ENCODE measurements around the gene TESMIN.

TESMIN gene

GRCh38 chr11:68792400-68792966 lies 41.2 kb upstream of the TESMIN start:
- Histone ChIP-seq H3K9me2 (replicated peaks; ENCODE audit: insufficient read depth, low read length) (no peaks in the 10 kb centered on the region), H3K27me3 (replicated peaks; ENCODE audit: insufficient read depth, low read length) (no peaks in the 10 kb centered on the region), H2AFZ (ENCODE audit: low read length) (no peak overlapping the region), H3K4me2 (ENCODE audit: low read depth, low read length) (no peak overlapping the region), H3K4me1 (ENCODE audit: low read length) (no peaks in the 10 kb centered on the region), H3K79me2 (ENCODE audit: low read length) (no peaks in the 10 kb centered on the region), H3K27ac (ENCODE audit: low read length) (no peak overlapping the region), H3K9me3 (replicated peaks; ENCODE audit: insufficient read depth, low read length) (no peaks in the 10 kb centered on the region), H3K9ac (ENCODE audit: low read length) (no peak overlapping the region), H3F3A (ENCODE audit: insufficient read depth, low read length) (no peaks in the 10 kb centered on the region; the same call in 1 of the 2 replicates), H3K4me3 (ENCODE audit: low read length) (no peak overlapping the region), H3K36me3 (replicated peaks; ENCODE audit: insufficient read depth, low read length) (no peaks in the 10 kb centered on the region), H4K20me1 (ENCODE audit: insufficient read depth, low read length) (no peaks in the 10 kb centered on the region)
- no peak for DNase-seq
- TF ChIP-seq EZH2 (optimal IDR thresholded peaks at IDR 0.05; ENCODE audit: low read depth, low read length) (no peak), EZH2phosphoT487 (IDR thresholded peaks at IDR 0.05; ENCODE audit: low read length) (no peak), CTCF (IDR thresholded peaks at IDR 0.05; ENCODE audit: low read length) (no peak)

- no peak overlapping the region for H2AFZ ChIP-seq (ENCODE audit: low read length)
- no peaks in the 10 kb centered on the region for H3K27me3 ChIP-seq (replicated peaks; ENCODE audit: insufficient read depth, low read length)
- H3K27ac ChIP-seq (ENCODE audit: low read length) = no peak overlapping the region
- no peaks in the 10 kb centered on the region for H3K9me3 ChIP-seq (replicated peaks; ENCODE audit: insufficient read depth, low read length)
- H4K20me1 ChIP-seq (ENCODE audit: insufficient read depth, low read length) = no peaks in the 10 kb centered on the region
- no peak overlapping the region for H3K4me2 ChIP-seq (ENCODE audit: low read depth, low read length)
- DNase-seq = no peak
- H3F3A ChIP-seq (ENCODE audit: insufficient read depth, low read length) = no peaks in the 10 kb centered on the region
- TF ChIP-seq CTCF (IDR thresholded peaks at IDR 0.05; ENCODE audit: low read length) = no peak
- TF ChIP-seq EZH2phosphoT487 (IDR thresholded peaks at IDR 0.05; ENCODE audit: low read length) = no peak
- TF ChIP-seq EZH2 (optimal IDR thresholded peaks at IDR 0.05; ENCODE audit: low read depth, low read length) = no peak
- no peaks in the 10 kb centered on the region for H3K36me3 ChIP-seq (replicated peaks; ENCODE audit: insufficient read depth, low read length)
- H3K9me2 ChIP-seq (replicated peaks; ENCODE audit: insufficient read depth, low read length) = no peaks in the 10 kb centered on the region
- no peak overlapping the region for H3K4me3 ChIP-seq (ENCODE audit: low read length)
- H3K9ac ChIP-seq (ENCODE audit: low read length) = no peak overlapping the region
- no peaks in the 10 kb centered on the region for H3K79me2 ChIP-seq (ENCODE audit: low read length)
- H3K4me1 ChIP-seq (ENCODE audit: low read length) = no peaks in the 10 kb centered on the region
Measured at GRCh38 chr11:68784653-68785052, 33.3 kb upstream of the TESMIN start.

- no peaks in the 10 kb centered on the region for H3K27me3 ChIP-seq (replicated peaks; ENCODE audit: insufficient read depth, low read length)
Measured at GRCh38 chr11:68783216-68783821, 32.0 kb upstream of the TESMIN start.

More at GRCh38 chr11:68783216-68783821, 32.0 kb upstream of the TESMIN start:
- no peak overlapping the region for H3K9ac ChIP-seq (ENCODE audit: low read length)
- no peak overlapping the region for H3K4me2 ChIP-seq (ENCODE audit: low read depth, low read length)
- no peak overlapping the region for H3K27ac ChIP-seq (ENCODE audit: low read length)
- no peaks in the 10 kb centered on the region; the same call in 1 of the 2 replicates for H3K36me3 ChIP-seq (replicated peaks; ENCODE audit: insufficient read depth, low read length)
- H4K20me1 ChIP-seq (ENCODE audit: insufficient read depth, low read length) = no peaks in the 10 kb centered on the region
- H3K79me2 ChIP-seq (ENCODE audit: low read length) = no peaks in the 10 kb centered on the region
- no peak overlapping the region for H3K4me3 ChIP-seq (ENCODE audit: low read length)
- H3K9me3 ChIP-seq (replicated peaks; ENCODE audit: insufficient read depth, low read length) = no peaks in the 10 kb centered on the region
- no peak overlapping the region for H2AFZ ChIP-seq (ENCODE audit: low read length)
- no peaks in the 10 kb centered on the region for H3K9me2 ChIP-seq (replicated peaks; ENCODE audit: insufficient read depth, low read length)
- H3K4me1 ChIP-seq (ENCODE audit: low read length) = no peaks in the 10 kb centered on the region
- no peak for DNase-seq
- no peak for TF ChIP-seq EZH2phosphoT487 (IDR thresholded peaks at IDR 0.05; ENCODE audit: low read length)
- TF ChIP-seq EZH2 (optimal IDR thresholded peaks at IDR 0.05; ENCODE audit: low read depth, low read length) = no peak
- TF ChIP-seq CTCF (IDR thresholded peaks at IDR 0.05; ENCODE audit: low read length) = no peak
- no peaks in the 10 kb centered on the region for H3F3A ChIP-seq (ENCODE audit: insufficient read depth, low read length)
